A549 (cell line): Measurements from ENCODE around the gene BICC1.

Experiments used
- CBX2 ChIP-seq: fragments of 200-600 bp; sonication (generic); IDR thresholded peaks from 2 replicates; pipeline ENCODE4 v1.6.1; 2016; ENCODE audit warnings: low read depth, mild to moderate bottlenecking, borderline replicate concordance
- CHD4 ChIP-seq: fragments of 200-600 bp; sonication (generic); IDR thresholded peaks from 2 replicates; pipeline ENCODE4 v1.6.1; 2016; ENCODE audit warnings: antibody characterized with exemption, mild to moderate bottlenecking, borderline replicate concordance
- CTCF ChIP-seq: fragments of >200 bp; sonication (Bioruptor Twin); formaldehyde crosslinking; IDR thresholded peaks from 3 replicates; pipeline ENCODE4 v1.5.1; 2016
- EHMT2 ChIP-seq: fragments of 200-600 bp; sonication (generic); IDR thresholded peaks from 2 replicates; pipeline ENCODE4 v1.6.1; 2016; ENCODE audit warnings: antibody characterized with exemption, low read depth, mild to moderate bottlenecking, moderate library complexity
- EP300 ChIP-seq, 2 experiments: fragments of >200 bp; sonication (Bioruptor Twin); formaldehyde crosslinking; IDR thresholded peaks; 2 replicates in 1 of 2; 3 replicates in 1 of 2; pipeline ENCODE4 v1.6.1; 2016 to 2017
- ESRRA ChIP-seq: fragments of 150-350 bp; IDR thresholded peaks from 2 replicates; pipeline ENCODE4 v1.6.1; 2014; ENCODE audit warnings: mild to moderate bottlenecking, low read length, borderline replicate concordance
- JUNB ChIP-seq: fragments of >200 bp; sonication (Bioruptor Twin); formaldehyde crosslinking; IDR thresholded peaks from 2 replicates; pipeline ENCODE4 v1.6.1; 2016
- MAZ ChIP-seq: fragments of 150-350 bp; IDR thresholded peaks from 2 replicates; pipeline ENCODE4 v1.6.1; 2014; ENCODE audit warnings: antibody characterized with exemption, low read depth, low read length, borderline replicate concordance
- RCOR1 ChIP-seq: fragments of 150-350 bp; IDR thresholded peaks from 2 replicates; pipeline ENCODE4 v1.6.1; 2014; ENCODE audit warnings: antibody characterized with exemption, low read length, low read depth
- REST ChIP-seq: fragments of 200-600 bp; sonication (generic); IDR thresholded peaks from 2 replicates; pipeline ENCODE4 v1.6.1; 2016; ENCODE audit warnings: antibody characterized with exemption, mild to moderate bottlenecking, moderate library complexity

- no peak for TF ChIP-seq REST
- no peak for TF ChIP-seq RCOR1
- TF ChIP-seq JUNB = no peak
- no peak for TF ChIP-seq ESRRA
- no peak for TF ChIP-seq EHMT2
- TF ChIP-seq CTCF = no peak
- TF ChIP-seq MAZ = no peak
- TF ChIP-seq CBX2 = no peak
- no peak for TF ChIP-seq EP300 (IDR thresholded peaks at IDR 0.05)
- no peak for TF ChIP-seq CHD4
These were observed 307.7 kb downstream of the BICC1 start for GRCh38 chr10:58820386-58820785.
